ENCODE data around the gene SH3RF2.

The SH3RF2 gene

DNA sequence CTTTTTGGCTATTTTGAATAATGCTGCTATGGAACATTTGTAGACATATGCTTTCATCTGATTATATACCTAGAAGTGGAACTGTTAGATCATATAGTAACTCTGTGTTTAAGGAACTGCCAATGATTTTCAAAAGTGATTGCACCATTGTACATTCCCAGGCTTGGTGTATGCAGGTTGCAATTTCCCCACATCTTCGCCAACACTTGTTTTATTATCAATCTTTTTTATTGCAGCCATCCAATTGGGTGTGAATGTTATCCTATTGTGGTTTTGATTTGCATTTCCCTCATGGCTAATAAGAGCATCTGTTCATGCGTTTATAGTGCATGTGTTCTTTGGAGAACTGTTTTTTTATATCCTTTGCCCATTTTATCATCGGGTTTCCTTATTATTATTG is 87.7 kb downstream of the SH3RF2 start:
- no peak for TF ChIP-seq ZNF248 (tag by site-specific recombination; IDR thresholded peaks at IDR 0.05)
- TF ChIP-seq, protein P1, sequence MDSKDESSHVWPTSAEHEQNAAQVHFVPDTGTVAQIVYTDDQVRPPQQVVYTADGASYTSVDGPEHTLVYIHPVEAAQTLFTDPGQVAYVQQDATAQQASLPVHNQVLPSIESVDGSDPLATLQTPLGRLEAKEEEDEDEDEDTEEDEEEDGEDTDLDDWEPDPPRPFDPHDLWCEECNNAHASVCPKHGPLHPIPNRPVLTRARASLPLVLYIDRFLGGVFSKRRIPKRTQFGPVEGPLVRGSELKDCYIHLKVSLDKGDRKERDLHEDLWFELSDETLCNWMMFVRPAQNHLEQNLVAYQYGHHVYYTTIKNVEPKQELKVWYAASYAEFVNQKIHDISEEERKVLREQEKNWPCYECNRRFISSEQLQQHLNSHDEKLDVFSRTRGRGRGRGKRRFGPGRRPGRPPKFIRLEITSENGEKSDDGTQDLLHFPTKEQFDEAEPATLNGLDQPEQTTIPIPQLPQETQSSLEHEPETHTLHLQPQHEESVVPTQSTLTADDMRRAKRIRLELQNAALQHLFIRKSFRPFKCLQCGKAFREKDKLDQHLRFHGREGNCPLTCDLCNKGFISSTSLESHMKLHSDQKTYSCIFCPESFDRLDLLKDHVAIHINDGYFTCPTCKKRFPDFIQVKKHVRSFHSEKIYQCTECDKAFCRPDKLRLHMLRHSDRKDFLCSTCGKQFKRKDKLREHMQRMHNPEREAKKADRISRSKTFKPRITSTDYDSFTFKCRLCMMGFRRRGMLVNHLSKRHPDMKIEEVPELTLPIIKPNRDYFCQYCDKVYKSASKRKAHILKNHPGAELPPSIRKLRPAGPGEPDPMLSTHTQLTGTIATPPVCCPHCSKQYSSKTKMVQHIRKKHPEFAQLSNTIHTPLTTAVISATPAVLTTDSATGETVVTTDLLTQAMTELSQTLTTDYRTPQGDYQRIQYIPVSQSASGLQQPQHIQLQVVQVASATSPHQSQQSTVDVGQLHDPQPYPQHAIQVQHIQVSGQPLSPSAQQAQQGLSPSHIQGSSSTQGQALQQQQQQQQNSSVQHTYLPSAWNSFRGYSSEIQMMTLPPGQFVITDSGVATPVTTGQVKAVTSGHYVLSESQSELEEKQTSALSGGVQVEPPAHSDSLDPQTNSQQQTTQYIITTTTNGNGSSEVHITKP (tag by site-specific recombination; IDR thresholded peaks at IDR 0.05): no peak
- TF ChIP-seq SP2 (tag by site-specific recombination; IDR thresholded peaks at IDR 0.05): no peak
- TF ChIP-seq, protein P2, sequence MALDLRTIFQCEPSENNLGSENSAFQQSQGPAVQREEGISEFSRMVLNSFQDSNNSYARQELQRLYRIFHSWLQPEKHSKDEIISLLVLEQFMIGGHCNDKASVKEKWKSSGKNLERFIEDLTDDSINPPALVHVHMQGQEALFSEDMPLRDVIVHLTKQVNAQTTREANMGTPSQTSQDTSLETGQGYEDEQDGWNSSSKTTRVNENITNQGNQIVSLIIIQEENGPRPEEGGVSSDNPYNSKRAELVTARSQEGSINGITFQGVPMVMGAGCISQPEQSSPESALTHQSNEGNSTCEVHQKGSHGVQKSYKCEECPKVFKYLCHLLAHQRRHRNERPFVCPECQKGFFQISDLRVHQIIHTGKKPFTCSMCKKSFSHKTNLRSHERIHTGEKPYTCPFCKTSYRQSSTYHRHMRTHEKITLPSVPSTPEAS (tag by site-specific recombination; IDR thresholded peaks at IDR 0.05): no peak
- no peak for TF ChIP-seq ZNF391 (tag by site-specific recombination; IDR thresholded peaks at IDR 0.05; ENCODE audit: borderline replicate concordance, low read depth)
- TF ChIP-seq ZNF175 (tag by site-specific recombination; IDR thresholded peaks at IDR 0.05): no peak
- Histone ChIP-seq H3K9me3 (ENCODE audit: control insufficient read depth, insufficient read depth, low read depth, low read length) (no peaks in the 10 kb centered on the region), H3K4me3 (ENCODE audit: low read depth, low read length) (no peak overlapping the region), H3K36me3 (ENCODE audit: control insufficient read depth in 2 of 2, insufficient read depth in 1 of 2, low read length in 2 of 2) (no peaks in the 10 kb centered on the region), H3K27ac (ENCODE audit: extremely low read depth, low read depth, low read length) (no peak overlapping the region), H3K4me1 (ENCODE audit: control insufficient read depth, insufficient read depth, low read length) (no peaks in the 10 kb centered on the region)
- ChIA-PET CTCF (no interaction called here), POLR2A (no interaction called here)

DNA sequence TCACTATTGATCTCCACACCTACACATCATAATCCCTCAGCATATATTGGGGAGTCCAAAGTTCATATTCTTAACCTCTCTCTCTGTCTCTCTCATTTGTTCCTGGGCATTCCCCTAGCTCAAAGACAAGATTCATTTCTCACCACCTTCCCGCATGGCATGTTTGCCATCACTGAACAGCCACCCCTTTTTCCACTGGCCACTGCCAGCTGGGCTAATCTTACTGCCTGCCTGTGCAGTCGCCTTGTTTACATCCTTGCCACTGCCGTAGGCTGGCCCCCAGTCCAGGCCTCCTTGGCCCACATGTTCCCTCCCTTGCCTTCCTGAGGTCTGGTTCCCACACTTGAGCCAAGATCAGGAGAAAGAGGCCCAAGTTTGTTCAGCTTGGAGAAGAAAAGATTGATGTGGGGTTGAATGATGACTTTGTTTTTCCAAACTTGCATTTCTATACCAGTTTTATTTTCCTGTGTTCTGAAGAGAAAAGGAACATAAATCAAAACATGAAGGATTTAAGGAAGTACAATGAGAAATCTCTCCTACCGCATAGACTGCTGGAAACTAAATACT is 88.8 kb downstream of the SH3RF2 start:
- CTCF ChIA-PET: interaction anchor here (0.6 to 0.7 kb wide), 2 partner anchors 44 to 208 kb away, joined by 3 to 4 read pairs; no protein-coding TSS in a partner anchor

More for the DNA sequence above, 88.8 kb downstream of the SH3RF2 start:
- TF ChIP-seq, protein P3, sequence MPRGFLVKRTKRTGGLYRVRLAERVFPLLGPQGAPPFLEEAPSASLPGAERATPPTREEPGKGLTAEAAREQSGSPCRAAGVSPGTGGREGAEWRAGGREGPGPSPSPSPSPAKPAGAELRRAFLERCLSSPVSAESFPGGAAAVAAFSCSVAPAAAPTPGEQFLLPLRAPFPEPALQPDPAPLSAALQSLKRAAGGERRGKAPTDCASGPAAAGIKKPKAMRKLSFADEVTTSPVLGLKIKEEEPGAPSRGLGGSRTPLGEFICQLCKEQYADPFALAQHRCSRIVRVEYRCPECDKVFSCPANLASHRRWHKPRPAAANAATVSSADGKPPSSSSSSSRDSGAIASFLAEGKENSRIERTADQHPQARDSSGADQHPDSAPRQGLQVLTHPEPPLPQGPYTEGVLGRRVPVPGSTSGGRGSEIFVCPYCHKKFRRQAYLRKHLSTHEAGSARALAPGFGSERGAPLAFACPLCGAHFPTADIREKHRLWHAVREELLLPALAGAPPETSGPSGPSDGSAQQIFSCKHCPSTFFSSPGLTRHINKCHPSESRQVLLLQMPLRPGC (tag by site-specific recombination; IDR thresholded peaks at IDR 0.05): no peak
- TF ChIP-seq, protein P4, sequence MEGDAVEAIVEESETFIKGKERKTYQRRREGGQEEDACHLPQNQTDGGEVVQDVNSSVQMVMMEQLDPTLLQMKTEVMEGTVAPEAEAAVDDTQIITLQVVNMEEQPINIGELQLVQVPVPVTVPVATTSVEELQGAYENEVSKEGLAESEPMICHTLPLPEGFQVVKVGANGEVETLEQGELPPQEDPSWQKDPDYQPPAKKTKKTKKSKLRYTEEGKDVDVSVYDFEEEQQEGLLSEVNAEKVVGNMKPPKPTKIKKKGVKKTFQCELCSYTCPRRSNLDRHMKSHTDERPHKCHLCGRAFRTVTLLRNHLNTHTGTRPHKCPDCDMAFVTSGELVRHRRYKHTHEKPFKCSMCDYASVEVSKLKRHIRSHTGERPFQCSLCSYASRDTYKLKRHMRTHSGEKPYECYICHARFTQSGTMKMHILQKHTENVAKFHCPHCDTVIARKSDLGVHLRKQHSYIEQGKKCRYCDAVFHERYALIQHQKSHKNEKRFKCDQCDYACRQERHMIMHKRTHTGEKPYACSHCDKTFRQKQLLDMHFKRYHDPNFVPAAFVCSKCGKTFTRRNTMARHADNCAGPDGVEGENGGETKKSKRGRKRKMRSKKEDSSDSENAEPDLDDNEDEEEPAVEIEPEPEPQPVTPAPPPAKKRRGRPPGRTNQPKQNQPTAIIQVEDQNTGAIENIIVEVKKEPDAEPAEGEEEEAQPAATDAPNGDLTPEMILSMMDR (tag by site-specific recombination; IDR thresholded peaks at IDR 0.05): no peak
- TF ChIP-seq, protein P5, sequence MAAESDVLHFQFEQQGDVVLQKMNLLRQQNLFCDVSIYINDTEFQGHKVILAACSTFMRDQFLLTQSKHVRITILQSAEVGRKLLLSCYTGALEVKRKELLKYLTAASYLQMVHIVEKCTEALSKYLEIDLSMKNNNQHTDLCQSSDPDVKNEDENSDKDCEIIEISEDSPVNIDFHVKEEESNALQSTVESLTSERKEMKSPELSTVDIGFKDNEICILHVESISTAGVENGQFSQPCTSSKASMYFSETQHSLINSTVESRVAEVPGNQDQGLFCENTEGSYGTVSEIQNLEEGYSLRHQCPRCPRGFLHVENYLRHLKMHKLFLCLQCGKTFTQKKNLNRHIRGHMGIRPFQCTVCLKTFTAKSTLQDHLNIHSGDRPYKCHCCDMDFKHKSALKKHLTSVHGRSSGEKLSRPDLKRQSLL (tag by site-specific recombination; IDR thresholded peaks at IDR 0.05): no peak
- TF ChIP-seq ZNF19 (tag by site-specific recombination; IDR thresholded peaks at IDR 0.05; ENCODE audit: low read depth) (no peak), FEZF1 (tag by site-specific recombination; IDR thresholded peaks at IDR 0.05) (no peak), ZBTB7A (tag by site-specific recombination; IDR thresholded peaks at IDR 0.05; ENCODE audit: low read depth) (no peak), ZNF76 (tag by site-specific recombination; IDR thresholded peaks at IDR 0.05; ENCODE audit: borderline replicate concordance, low read depth) (no peak), ZNF558 (tag by site-specific recombination; IDR thresholded peaks at IDR 0.05) (no peak), ZNF350 (tag by site-specific recombination; IDR thresholded peaks at IDR 0.05) (no peak)
- Histone ChIP-seq H3K4me1 (ENCODE audit: control insufficient read depth, insufficient read depth, low read length) (no peaks in the 10 kb centered on the region), H3K9me3 (ENCODE audit: control insufficient read depth, insufficient read depth, low read depth, low read length) (no peaks in the 10 kb centered on the region), H3K4me3 (ENCODE audit: low read depth, low read length) (no peak overlapping the region), H3K27ac (ENCODE audit: extremely low read depth, low read depth, low read length) (no peak overlapping the region), H3K36me3 (ENCODE audit: control insufficient read depth in 2 of 2, insufficient read depth in 1 of 2, low read length in 2 of 2) (no peaks in the 10 kb centered on the region)
- POLR2A ChIA-PET: no interaction called here

Data from HEK293 (cell line).